ENCODE results near the gene GSTO1.

The GSTO1 gene

DNA sequence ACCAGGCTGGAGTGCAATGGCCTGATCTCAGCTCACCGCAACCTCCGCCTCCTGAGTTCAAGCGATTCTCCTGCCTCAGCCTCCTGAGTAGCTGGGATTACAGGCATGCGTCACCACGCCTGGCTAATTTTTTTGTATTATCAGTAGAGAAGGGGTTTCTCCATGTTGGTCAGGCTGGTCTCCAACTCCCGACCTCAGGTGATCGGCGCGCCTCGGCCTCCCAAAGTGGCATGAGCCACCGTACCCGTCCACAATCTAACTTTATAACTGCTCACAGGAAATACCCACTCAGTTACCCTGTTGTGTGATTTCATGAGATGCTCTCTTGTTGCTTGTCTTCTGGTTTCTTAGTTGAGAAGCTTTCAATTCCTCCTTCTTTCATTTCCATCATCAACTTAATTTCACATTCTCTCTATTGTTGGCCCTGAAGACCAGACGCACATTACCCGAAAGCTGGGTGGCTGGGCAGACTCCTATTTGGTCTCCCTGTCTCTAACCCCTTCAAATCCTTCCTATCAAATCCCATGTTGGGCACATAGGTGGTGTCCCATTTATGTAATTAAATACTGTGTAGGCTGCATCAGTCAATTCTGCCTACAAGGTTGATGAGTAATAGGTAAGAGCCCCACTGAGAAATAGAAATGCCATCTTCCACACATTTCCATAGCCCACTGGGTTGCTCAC lies 13.2 kb downstream of the GSTO1 start:
- FAIRE-seq (peak; percentile 85), DNase-seq (ENCODE audit: insufficient read length) (no peak)
- TF ChIP-seq POLR2AphosphoS5 (IDR thresholded peaks at IDR 0.05; ENCODE audit: low read depth, low read length) (no peak; the same call in 1 of the 2 replicates), TAF1 (IDR thresholded peaks at IDR 0.05; ENCODE audit: borderline replicate concordance, low read depth, low read length) (no peak), POLR2A (IDR thresholded peaks at IDR 0.05; ENCODE audit: low read depth, low read length) (peak; percentile 9; the same call in 1 of the 2 replicates)

DNA sequence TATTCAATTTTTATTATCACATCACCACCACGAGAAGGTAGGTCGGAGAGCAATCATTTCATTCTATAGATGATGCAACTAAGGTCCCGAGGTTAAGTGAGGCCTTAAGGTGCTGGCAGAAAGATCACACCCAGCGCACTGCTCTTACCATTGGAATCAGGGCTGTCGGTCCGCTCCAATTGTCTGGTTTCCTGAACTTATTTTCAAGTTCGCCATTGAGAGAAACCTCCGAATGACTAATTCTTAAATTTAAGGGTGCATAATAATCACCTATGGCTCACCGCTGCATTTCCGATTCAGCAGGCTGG lies 13.7 kb downstream of the GSTO1 start:
- DNase-seq (ENCODE audit: insufficient read length) (no peak), FAIRE-seq (no peak)
- TF ChIP-seq TAF1 (IDR thresholded peaks at IDR 0.05; ENCODE audit: borderline replicate concordance, low read depth, low read length) (no peak), POLR2A (IDR thresholded peaks at IDR 0.05; ENCODE audit: low read depth, low read length) (no peak), POLR2AphosphoS5 (IDR thresholded peaks at IDR 0.05; ENCODE audit: low read depth, low read length) (no peak)

DNA sequence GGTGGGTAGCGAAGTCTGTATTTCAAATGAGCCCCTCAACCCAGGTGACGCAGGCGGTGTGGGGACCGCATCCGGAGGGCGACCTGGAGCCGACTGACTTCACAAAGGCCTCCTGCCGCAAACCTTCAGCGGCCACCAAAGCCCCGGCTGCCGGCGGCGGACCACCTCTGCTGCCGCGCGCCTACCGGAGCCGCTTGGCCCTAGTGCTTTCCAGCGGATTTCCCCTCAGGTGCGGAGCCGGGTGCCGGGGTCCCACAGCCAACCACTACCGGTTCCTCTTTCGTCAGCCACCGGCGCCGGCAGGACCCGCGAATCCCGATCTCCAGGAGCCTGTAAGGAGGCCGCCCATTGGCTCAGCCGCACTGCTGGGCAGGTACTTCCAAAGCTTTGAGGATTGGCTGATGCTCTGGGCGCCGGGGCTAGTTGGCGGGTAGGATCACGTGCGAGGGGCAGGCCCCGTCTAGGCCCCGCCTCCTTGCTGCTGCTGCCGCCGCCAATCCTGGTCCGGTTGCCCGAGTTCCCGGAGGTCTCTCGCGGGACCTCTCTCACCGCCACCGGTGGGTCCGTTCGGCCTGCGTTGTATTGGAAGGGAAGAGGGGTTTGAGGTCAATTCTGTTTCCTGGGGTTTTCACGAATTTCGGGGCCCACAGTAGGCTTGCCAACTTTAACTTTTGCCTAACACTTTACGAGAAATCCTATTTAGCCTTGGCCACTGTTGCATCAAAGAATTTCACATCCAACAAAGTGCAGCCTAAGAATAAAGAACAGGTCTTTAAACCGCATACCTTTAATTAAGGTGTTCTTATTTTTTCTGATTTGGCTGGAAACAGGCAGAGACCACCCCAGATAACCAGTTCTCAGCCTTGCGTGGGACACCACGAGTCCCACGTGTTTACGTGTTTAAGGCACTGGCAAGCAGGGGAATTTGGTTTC lies 14.3 kb downstream of the GSTO1 start, which contains the start of gene GSTO2:
Gene GSTO2 (plus strand): TSS at position 472 of the 933 bp plus-strand sequence. CDS start 5,732 bp downstream, outside the sequence.
- peak; percentile 99 for DNase-seq (ENCODE audit: insufficient read length)
- TF ChIP-seq POLR2A (IDR thresholded peaks at IDR 0.05; ENCODE audit: low read depth, low read length) (peak; percentile 97), POLR2AphosphoS5 (IDR thresholded peaks at IDR 0.05; ENCODE audit: low read depth, low read length) (peak; percentile 90), TAF1 (IDR thresholded peaks at IDR 0.05; ENCODE audit: borderline replicate concordance, low read depth, low read length) (peak; percentile 80)
- peak; percentile 97 for FAIRE-seq

DNA sequence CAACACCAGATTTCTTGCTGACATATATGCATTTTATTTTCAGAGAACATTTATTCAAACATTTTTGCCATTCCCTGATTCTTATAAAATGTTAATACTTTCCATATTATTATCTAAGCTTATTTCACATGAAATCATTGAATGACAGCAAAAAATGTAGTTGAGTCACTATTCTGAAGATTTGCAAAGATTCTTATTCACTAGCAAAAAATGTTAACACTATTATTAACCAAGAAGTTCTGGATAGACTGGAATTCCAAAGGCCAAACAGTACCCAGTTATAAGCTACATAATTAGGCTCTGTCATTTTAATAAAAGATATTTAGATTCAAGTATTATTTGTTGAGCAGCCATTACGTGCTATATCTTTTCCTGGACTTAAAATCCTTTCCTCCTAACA lies 18.6 kb downstream of the GSTO1 start:
- TF ChIP-seq POLR2A (IDR thresholded peaks at IDR 0.05; ENCODE audit: low read depth, low read length) (no peak), TAF1 (IDR thresholded peaks at IDR 0.05; ENCODE audit: borderline replicate concordance, low read depth, low read length) (no peak), POLR2AphosphoS5 (IDR thresholded peaks at IDR 0.05; ENCODE audit: low read depth, low read length) (no peak)
- FAIRE-seq (no peak), DNase-seq (ENCODE audit: insufficient read length) (no peak)

DNA sequence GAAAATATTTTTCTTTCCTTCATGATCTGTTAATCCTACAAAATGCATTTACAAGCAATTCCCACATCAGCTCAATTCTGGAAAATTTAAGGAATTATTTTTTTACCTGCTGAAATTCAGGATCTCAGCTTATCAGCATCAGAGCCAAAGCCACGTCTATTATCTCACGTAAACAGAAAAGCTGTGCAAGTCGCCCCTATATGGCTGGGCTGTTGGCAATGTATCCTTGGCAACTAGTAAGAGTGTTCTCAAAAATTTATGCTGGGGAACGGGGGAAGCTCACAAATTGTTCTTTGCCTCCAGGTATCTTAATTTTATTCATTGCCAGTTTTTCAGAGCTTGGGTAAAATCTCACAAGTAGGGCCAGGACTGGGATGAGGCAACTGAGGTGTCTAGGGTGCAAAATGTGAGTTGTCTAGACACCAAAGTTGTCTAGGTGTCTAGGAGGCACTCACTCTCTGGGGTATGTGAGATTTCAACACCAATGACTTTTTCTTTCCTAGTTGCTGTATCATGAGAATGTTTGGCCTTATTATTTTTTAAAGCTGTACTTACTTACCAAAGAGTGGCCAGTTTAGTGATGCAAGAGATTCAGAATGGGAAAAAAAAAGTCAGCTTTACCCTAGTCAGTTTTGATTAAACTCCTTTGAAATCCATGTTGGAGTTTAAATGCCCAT lies 19.3 kb downstream of the GSTO1 start:
- no peak for TF ChIP-seq POLR2AphosphoS5 (IDR thresholded peaks at IDR 0.05; ENCODE audit: low read depth, low read length)
- no peak for TF ChIP-seq TAF1 (IDR thresholded peaks at IDR 0.05; ENCODE audit: borderline replicate concordance, low read depth, low read length)
- TF ChIP-seq POLR2A (IDR thresholded peaks at IDR 0.05; ENCODE audit: low read depth, low read length) = no peak
- FAIRE-seq = no peak
- DNase-seq (ENCODE audit: insufficient read length) = no peak

DNA sequence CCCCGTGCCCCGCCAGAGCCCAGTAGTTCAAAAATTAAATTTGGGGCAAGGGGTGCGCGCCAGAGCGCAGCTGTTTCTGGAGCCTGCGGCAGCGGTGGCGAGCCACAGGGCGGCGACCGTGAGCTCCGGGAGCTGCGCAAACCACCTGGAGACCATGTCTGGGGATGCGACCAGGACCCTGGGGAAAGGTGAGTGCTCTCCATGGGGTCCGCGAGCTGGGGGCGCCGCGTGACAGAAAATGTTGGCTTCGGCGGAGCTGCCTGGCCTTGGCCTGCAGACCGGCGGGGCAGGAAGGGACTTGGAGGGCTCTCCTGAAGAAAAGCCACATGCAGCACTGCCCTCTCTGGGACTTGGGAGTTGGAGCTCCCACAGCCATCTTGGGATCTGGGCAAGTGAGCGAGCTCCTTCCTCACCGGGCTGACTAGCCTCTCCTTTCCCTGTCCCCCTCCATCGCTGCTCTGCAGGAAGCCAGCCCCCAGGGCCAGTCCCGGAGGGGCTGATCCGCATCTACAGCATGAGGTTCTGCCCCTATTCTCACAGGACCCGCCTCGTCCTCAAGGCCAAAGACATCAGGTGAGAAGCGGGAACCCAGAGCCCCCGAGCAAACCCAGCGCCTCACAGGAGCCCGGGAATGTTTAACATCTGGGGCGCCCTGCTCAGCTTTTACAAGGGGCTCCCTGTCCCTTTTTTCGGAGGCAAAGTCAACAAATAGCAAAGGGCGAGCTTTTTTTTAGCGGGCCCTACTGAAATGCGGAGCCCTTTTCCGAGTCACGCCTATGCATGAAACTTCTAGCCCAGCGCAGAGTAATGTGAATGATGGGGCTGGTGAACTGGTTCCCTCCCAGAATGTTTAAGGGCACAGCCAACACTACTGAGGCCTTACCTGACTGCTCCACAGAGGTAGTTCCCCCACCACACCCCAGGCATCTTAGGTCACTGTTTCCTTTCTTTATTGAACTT lies 20.4 kb downstream of the GSTO1 start:
- FAIRE-seq = no peak
- peak; percentile 55 for DNase-seq (ENCODE audit: insufficient read length)
- TF ChIP-seq TAF1 (IDR thresholded peaks at IDR 0.05; ENCODE audit: borderline replicate concordance, low read depth, low read length) (no peak), POLR2AphosphoS5 (IDR thresholded peaks at IDR 0.05; ENCODE audit: low read depth, low read length) (no peak), POLR2A (IDR thresholded peaks at IDR 0.05; ENCODE audit: low read depth, low read length) (no peak)

DNA sequence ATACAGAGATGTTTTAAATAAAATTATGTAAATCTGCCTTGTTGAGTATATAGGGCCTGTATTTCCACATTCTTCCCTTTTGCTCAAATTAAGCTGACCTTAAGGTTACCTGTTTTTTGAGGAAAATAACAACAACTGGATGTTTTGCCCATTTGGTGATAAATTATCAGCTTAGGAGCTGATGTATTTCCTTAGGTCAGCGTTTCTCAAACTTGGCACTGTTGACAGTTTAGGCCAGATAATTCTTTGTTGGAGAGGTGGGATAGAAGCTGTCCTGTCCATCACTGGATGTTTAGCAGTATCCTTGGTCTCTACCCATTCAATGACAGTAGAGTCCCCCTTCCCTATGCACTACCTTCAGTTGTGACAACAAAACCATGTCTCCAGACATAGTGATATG lies 21.5 kb downstream of the GSTO1 start:
- no peak for TF ChIP-seq TAF1 (IDR thresholded peaks at IDR 0.05; ENCODE audit: borderline replicate concordance, low read depth, low read length)
- no peak for TF ChIP-seq POLR2AphosphoS5 (IDR thresholded peaks at IDR 0.05; ENCODE audit: low read depth, low read length)
- TF ChIP-seq POLR2A (IDR thresholded peaks at IDR 0.05; ENCODE audit: low read depth, low read length) = no peak
- no peak for DNase-seq (ENCODE audit: insufficient read length)
- FAIRE-seq = no peak

DNA sequence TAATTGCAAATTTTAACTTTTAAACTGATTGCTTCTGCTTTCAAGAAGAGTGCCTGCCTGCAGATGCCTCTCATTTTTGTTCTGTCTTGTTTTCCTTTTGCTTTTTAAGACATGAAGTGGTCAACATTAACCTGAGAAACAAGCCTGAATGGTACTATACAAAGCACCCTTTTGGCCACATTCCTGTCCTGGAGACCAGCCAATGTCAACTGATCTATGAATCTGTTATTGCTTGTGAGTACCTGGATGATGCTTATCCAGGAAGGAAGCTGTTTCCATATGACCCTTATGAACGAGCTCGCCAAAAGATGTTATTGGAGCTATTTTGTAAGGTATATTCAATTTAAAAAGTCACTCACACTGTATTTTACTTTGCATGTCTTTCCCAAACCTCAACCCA lies 23.1 kb downstream of the GSTO1 start:
- no peak for DNase-seq (ENCODE audit: insufficient read length)
- no peak for FAIRE-seq
- TF ChIP-seq POLR2AphosphoS5 (IDR thresholded peaks at IDR 0.05; ENCODE audit: low read depth, low read length) (no peak), POLR2A (IDR thresholded peaks at IDR 0.05; ENCODE audit: low read depth, low read length) (no peak), TAF1 (IDR thresholded peaks at IDR 0.05; ENCODE audit: borderline replicate concordance, low read depth, low read length) (no peak)

DNA sequence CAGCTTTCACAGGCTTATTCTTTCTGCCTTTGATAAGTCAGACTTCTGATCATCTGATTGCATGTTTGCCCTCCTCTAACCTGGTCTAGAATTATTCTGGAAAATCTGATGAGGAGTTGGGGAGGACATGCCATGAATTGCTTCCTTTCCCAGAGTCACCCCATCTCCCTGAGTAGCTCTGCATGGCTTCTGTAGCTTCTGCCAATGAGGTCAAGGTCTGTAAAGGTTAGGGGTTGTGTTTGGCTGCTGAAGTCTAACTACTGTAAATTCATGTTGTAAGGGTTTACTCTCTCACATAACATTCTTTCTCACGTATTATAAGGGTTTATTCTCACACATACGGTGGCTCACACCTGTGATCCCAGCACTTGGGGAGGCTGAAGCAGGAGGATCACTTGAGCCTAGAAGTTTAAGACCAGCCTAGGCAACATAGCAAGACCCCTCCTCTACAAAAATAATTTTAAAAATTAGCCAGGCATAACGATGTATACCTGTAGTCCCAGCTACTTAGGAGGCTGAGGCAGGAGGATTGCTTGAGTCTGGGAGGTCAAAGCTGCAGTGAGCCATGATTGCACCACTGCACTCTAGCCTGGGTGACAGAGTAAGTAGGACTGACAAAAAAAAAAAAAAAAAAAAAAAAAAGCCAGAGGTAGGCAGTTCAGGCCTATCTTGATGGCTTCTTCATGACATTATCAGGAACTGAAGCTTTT lies 25.0 kb downstream of the GSTO1 start:
- FAIRE-seq = no peak
- TF ChIP-seq TAF1 (IDR thresholded peaks at IDR 0.05; ENCODE audit: borderline replicate concordance, low read depth, low read length) (no peak), POLR2AphosphoS5 (IDR thresholded peaks at IDR 0.05; ENCODE audit: low read depth, low read length) (no peak), POLR2A (IDR thresholded peaks at IDR 0.05; ENCODE audit: low read depth, low read length) (no peak)

DNA sequence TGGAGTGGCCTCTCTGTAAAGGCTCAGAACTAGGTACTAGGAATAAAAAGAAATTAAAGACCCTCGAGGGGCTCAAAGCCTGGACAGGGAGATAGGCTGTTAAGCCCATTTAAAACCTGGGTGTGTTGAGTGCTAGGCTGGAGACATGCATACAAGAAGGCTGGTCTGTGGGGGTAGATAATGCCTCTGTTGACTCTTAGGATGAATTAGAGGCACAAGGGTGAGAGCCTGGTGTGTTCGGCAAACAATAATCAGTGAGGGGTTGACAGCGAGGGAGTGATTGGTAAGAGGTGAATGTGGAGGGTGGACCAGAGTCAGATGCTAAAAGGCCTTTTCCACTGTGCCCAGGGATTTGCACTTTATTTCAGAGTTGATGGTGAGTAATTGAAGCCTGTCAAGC lies 27.0 kb downstream of the GSTO1 start:
- no peak for TF ChIP-seq POLR2A (IDR thresholded peaks at IDR 0.05; ENCODE audit: low read depth, low read length)
- no peak for TF ChIP-seq TAF1 (IDR thresholded peaks at IDR 0.05; ENCODE audit: borderline replicate concordance, low read depth, low read length)
- no peak for TF ChIP-seq POLR2AphosphoS5 (IDR thresholded peaks at IDR 0.05; ENCODE audit: low read depth, low read length)
- DNase-seq (ENCODE audit: insufficient read length) (no peak), FAIRE-seq (no peak)

More for the DNA sequence above, 25.0 kb downstream of the GSTO1 start:
- no peak for DNase-seq (ENCODE audit: insufficient read length)
